GM21786 (cell line): Measurements from ENCODE around the gene HSP90AB1.

Source experiments
- ATAC-seq: cut with Tn5 transposase; IDR thresholded peaks from one replicate; pipeline ENCODE4 v1.9.1; 2021; ENCODE audit not compliant: unreplicated experiment

HSP90AB1 gene

DNA sequence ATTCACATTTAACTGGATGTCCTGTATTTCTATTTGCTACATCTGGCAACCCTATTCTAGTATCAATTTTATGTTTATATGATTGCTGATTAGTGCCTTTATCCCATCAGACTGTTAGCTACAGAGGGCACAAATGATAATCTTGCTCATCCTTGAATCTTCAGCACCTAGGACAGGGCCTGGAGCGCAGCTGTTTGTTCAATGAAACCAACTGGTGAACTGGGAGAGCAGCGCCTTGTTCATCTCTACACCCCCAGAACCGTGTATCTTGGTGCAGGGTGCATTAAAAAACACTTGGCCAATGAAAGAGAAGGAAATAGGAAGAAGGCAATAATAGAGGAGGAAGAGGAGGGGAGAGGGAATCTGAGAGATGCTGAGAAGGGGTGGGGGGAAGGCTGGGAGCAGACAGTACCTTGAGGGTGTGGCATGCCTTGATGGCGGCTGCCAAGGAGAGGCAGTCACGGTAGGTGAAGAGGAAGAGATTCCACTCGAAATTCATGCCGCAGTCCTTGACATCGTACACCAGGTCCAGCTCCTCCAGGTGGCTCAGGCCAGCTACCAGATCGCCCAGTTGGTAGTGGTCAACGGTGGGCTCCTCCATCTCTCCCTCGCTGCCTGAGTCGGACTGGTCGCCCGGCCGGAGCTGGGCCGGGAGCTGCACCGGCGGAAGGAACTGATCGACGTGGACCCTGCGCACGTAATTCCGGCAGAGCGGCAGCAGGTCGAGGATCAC, 38.8 kb downstream of the HSP90AB1 start:
- no peak for ATAC-seq

DNA sequence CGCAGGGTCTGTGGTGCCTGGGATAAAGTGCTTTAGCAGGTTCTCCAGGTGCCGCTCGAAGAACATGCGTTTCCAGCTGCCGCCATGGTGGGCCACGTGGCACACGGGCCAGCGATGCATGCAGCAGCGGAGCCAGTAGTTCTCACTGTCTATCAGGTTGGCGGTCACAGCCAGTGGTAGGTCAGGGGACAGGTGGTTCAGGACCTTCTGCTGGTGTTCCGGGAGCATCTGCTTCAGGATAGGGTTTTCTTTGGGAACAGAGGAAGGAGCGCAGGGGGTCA, 39.3 kb downstream of the HSP90AB1 start:
- ATAC-seq: no peak

DNA sequence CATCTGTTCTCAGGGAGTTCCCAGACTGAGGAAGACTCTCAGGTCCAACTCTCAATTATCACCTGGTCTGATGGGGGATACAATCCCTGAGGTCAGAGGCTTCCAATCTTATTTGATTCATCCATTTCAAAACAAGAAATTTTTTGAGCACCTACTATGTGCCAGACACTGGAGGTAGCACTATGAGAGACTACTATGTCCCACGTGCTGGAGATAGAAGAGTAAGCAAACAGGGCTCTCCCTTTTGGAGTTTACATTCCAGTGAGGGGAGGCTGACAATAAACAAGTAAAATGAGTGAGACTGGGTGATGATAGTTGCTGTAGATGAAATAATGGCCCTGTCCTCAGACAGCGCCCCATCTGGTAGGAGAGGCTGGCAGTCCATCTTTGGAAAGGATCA, 39.8 kb downstream of the HSP90AB1 start:
- ATAC-seq: no peak

DNA sequence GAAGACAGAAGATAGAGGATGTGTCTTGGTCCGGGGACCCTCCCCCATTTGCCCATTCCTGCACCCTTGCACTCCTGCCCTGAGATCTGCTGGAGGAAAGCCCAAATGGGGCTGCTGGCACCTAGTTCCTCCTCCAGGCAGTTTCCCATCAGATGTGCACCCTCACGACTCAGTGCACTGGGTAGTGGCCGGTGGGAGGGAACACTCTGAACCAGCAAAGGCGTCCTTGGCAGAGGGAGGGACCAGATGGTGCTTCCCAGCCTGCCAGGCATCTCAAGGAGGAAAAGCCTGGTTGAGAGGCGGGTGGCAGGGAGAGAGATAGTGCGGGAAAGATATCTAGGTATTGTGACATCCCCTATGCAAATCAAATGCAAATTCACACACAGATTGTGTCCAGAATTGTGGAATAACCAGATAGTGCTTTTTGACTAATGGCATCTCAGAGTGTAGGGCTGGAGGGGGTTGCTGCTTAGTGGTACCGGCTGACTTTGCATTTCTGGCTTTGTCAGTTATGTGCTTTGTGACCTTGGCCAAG, 42.9 kb downstream of the HSP90AB1 start:
- no peak for ATAC-seq

DNA sequence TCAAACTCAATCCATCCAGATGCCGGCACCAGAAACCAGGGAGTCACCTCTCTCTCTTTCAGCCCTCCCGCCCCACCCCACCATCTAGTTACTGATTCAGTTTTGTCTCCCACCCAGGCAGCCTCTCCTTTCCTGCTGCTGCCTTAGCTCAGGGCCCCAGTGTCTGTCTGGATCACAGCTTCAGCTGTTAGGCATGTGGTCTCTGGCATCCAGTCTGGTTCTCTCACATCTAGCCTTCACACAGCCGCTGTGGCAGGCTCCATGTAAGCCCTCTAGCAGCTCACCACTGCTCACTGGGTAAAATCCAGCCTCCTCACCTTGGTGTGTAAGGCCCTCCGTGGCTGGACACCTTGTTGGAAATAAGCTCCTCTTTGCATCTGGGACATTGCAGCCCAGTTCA, 44.9 kb downstream of the HSP90AB1 start:
- no peak for ATAC-seq

DNA sequence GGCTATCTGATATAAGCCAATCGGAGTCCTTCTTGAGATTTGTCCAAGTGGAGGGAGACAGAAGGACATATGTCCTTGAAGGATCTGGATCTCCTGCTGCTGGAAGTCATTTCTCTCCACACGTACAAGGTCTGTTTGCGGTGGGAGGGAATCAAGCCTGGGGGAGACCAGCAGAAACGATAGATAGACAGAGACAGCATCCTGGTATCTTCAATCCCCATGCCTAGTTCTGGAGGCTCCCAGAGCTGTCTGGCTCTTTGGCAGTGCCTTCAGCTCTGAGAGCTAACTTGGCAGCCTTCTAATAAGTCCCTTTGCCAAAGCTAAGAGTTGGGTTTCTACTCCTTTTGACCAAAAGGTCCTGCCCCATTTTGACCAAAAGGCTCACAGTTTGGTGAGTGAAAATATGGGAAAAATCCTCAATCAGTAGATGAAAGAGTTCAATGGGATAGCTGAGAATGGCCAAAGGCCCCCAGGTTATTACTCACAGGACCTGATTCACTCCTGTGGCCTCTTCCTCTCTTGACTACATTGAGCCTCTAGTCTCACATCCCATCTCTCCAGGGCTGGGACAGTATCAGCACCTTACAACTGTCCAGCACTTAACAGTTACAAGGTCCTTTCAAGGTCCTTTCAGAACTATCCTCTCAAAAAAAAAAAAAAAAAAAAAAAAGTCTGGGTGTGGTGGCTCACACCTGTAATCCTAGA, 45.9 kb downstream of the HSP90AB1 start:
- no peak for ATAC-seq

DNA sequence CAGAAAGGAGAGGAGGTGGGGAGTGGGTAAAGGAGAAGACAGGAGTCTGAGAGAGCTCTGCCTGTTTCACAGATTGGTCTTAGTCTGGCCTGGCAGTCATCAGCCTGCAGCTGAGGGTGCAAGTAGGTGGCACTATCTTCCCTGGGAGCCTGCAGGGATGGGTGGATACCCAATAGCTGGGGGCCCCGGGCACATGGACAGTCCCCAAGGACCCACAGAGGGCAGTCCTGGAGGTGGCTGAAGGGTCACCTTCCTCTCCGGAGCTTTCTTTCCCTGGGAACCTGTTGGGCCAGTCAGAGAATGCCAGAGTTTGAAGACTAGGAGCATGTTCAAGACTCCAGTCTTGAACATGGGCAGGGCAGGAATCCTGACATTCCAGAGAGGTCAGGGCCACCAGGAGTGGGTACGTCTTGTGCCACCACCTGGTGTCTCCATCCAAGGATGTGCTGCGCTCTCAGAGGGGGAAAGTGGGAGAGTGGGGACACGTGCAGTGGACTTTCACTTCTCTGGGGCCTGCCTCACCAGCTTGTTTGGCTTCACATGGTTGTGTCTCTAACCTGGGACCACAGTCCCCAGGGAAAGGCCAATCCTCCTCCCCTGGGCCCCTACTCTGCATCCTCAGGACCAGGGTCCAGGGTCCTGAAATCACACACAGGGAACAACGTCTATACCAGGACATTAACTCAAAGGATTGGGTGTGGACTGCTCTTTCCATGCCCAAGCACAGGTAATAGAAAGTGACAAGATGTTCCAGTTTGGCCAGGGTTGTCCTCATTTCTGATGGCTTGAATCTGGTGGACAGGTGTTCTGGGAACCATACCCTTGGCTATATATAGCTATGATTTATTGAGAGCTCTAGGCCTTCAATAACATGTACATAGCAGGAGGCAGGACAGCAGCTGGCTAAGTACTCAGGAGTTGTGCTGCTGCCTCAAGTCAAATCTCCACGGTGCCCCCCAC, 48.2 kb downstream of the HSP90AB1 start:
- ATAC-seq: no peak

DNA sequence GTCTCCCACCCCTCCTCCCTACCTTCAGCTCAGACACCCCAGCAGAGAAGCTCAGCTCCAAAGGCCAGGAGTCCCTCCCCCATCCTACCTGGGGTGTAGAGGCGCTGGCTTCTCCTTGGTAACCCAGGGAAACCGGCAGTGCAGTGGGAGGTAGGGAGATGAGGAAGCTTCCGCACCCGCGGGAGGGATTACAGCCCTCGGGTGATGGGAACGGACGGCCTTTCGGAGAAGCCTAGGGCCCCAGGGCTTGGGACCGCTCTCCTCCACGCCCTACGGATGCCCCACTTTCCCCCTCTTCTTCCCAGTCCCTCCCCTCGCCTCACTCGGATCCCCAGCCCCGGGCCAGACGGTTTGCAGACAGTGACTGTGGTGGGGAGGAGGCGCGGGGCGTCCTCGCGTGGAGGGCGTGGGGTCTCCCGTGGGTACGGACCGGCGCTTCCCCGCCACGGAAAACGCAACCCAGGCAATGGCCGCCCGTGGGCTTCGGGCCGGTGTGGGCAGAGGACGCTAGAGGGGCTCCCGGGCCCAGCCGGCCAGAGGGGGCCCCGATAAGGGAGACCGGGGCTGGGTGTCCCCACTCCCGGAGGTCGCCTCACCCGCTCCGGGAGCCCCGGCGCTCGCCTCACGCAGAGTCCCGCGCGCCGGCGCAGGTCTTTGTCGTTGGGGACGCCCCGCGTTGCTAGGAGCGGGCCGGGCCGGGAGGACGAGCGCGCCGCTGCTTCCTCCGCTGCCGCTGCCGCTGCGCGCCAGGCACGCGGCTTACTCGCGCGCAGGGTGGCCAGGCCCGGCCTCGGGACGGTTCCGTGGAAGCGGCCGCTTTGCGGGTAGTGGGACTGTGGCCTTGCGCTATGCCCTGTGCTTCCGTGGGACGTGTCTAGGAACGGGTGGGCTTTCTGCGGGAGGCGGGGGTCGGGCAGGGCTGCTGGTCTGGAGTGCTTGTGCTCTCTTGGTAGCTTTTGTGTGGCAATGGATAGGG, 50.5 kb downstream of the HSP90AB1 start:
- no peak for ATAC-seq

DNA sequence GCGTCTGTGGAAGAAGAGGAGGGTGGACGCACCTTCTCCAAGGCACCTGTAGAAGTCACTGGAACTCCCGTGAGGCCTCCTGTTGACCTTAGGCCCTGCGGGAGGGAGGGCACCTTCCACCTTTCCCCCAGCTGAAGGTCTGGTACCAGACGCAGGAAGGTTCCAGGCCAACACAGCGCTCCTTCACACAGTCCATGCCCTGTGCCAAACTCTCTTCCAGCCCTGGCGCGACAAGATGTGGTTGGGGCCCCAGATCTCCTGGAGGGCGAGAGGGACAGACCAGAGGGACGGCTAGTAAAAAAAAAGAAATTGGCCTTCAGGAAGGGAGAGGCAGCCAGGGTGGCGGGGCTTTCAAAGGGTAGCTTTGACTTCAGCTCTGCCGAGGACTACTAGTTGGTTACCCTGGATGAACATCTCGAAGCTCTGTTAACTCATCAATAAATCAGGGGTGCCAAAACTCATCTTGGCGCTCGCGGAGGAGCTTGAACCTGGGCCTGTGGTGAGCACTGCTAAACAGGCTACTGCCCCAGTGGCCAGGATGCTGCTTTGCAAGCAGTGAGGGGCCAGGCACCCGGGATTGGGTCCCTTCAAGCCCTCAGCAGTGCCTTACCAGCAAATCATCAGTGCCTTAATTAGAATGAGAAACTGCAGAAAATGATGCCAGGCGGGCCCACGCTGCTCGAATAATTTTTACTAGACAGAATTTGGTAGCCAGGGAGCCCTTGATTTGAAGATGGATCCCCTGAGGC, 51.3 kb downstream of the HSP90AB1 start:
- no peak for ATAC-seq

DNA sequence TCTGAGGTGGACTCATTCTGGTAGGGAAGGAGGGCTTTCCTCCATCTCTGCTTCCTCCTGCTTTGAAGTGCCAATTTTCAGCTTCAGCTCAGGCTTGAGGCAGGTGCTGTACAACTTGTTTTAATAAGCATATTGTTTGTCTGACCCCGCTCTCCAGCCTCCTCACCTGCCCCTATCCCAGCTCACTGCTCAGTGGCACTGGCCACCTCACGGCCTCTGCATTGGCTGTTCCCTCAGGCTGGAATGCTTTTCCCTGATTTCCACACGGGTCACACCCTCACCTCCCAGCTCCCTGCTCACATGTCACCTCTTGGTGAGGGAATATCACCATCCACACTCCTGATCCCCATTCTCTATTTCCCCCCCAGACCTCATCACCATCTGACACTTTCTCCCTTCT, 52.0 kb downstream of the HSP90AB1 start:
- ATAC-seq: no peak

DNA sequence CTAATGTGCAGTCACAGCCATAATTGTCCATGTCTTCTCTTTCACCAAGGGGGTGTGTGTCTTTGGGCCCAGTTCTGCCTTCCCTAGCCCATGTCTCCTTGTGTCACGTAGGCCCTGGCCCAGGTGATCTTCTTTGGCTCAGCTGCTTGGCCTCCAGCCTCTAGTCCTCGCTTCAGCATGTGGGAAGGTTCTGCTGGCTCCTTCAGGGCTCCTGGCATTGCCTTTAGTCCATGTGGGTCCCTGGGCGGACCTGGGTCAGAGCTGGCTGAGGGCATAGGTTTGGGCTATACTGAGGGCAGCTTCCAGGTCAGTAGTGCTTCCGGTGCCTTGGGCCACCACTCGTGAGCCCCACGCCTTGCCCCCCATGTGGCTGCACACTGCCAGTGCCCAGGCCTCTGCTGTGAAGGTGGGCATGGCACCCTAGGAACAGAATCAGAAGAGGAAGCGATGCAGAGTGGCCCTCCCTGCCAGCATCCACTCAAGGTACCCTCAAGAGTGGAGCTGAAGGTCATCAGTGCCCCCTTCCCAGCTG, 53.5 kb downstream of the HSP90AB1 start:
- ATAC-seq: no peak

DNA sequence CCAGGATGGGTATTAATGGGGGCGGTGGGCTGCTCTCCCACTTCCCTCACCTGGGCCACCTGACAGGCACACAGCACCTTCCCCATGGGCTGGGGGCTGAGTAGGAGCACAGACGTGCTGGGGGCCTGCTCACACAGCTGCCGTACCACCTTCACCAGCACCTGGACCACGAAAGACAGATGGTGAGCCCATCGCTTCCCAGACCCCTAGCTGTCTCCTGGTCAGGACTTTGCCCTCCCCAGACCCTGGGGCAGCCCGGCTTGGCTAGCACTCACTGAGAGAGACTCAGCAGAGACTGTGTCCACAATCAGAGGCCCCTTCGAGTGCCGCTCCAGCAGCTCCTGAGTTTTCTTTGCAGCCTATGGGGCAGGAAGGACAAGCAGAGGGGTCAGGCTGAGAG, 54.2 kb downstream of the HSP90AB1 start:
- ATAC-seq: no peak

DNA sequence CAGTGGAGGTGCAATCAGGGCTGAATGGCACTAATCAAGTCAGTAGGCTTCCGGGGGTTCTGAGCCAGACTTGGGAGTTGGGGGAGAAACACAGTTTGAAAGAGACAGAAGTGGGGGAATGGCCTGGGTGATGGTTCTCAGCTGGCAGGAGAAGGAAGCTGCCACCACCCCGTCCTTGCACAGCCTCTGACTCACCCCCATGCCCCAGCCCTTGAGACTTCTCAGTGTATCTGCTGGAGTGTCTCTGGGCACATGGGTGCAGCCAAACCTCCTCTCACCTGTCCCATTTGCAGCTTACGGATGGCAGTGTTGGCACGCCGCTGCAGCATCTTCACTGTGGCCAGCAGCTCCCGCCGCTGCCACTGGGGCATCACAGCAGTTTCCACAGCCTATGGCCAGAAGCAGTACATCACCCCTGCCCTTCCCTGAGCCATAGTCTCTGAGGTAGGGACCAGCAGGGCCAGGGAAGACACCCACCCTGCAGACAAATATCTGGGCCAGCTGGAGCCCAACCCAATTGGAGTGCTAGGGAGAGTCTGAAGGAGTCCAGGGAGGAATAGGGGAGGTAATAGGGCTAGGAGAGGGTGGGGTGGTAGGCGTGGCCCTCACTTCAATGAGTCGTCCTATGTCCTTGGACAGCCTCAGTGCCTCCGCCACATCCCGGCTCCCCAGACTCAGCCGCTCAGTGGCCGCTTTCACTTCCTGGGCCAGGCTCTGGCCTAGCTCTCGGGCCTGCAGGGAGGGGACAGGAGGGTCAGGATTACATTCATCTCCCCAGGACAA, 55.1 kb downstream of the HSP90AB1 start:
- no peak for ATAC-seq

DNA sequence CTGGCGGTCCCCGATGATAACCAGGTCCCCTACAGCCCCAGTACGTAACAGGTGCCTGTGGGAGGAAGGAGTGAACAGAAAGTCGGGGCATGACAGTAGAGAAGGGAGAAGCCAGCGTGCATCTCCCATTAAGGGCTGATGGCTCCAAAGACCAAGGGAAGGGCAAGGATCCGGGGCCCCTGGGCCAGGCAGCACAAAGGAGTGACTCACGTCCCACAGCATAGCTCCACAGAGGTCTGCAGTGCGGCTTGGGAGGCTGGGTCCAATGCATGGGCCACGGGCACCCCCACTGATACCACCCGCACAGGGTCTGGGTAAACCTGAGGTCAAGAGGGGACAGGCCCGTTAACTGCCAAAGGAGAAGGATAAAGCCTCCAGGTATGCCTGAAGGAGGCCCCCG, 56.0 kb downstream of the HSP90AB1 start:
- ATAC-seq: no peak
